Gastroesophageal sphincter (tissue), 3 donors: ENCODE data around the gene TNFRSF17.

Source experiments
- CTCF ChIP-seq, 4 experiments: fragments of 200-600 bp in 2 of 4; fragments of 450-650 bp in 2 of 4; sonication (generic) in 1 of 4; IDR thresholded peaks; one replicate each; pipeline ENCODE4 v1.5.1; 2017 to 2019; ENCODE audit warnings: antibody characterized with exemption in 4 of 4, mild to moderate bottlenecking in 2 of 4, moderate library complexity in 2 of 4
- POLR2A ChIP-seq, 2 donors: fragments of 450-650 bp; IDR thresholded peaks; one replicate each; pipeline ENCODE4 v1.6.1; 2017; ENCODE audit warnings: antibody characterized with exemption in 2 of 2, mild to moderate bottlenecking in 2 of 2, moderate library complexity in 1 of 2

- TF ChIP-seq POLR2A (IDR thresholded peaks at IDR 0.05) (no peak), CTCF (IDR thresholded peaks at IDR 0.05) (no peak)
Observed at GRCh38 chr16:11950388-11950787, 14.6 kb upstream of the TNFRSF17 start.
